Transverse colon (tissue), 4 donors: Measurements from ENCODE around the gene TNFSF10.
"Not testable (repeated sequence)": the region's sequence is repeated elsewhere in the genome, so short reads cannot be mapped to it uniquely, and the experiment has no call there.

Source experiments
- EP300 ChIP-seq: sonication (generic); formaldehyde crosslinking; IDR thresholded peaks from one replicate; pipeline ENCODE4 v1.6.1; 2017; ENCODE audit warnings: antibody characterized with exemption, low read depth
- POLR2A ChIP-seq: fragments of 450-650 bp; IDR thresholded peaks from one replicate; pipeline ENCODE4 v1.6.1; 2016; ENCODE audit warnings: antibody characterized with exemption, mild to moderate bottlenecking, moderate library complexity
- POLR2AphosphoS5 ChIP-seq, 3 donors: sonication (generic); formaldehyde crosslinking; IDR thresholded peaks; one replicate each; pipeline ENCODE4 v1.6.1; 2016; ENCODE audit warnings: antibody characterized with exemption in 3 of 3
- TF ChIP-seq, protein P1 (sequence below), 5 experiments: fragments of 200-600 bp in 3 of 5; fragments of 450-650 bp in 2 of 5; sonication (generic) in 3 of 5; IDR thresholded peaks; 1 replicate in 2 of 5; 2 replicates in 3 of 5; pipeline ENCODE4 v1.5.1; 2016 to 2017; ENCODE audit warnings: antibody characterized with exemption in 5 of 5, inconsistent platforms in 3 of 5, mild to moderate bottlenecking in 2 of 5, moderate library complexity in 1 of 5

DNA sequence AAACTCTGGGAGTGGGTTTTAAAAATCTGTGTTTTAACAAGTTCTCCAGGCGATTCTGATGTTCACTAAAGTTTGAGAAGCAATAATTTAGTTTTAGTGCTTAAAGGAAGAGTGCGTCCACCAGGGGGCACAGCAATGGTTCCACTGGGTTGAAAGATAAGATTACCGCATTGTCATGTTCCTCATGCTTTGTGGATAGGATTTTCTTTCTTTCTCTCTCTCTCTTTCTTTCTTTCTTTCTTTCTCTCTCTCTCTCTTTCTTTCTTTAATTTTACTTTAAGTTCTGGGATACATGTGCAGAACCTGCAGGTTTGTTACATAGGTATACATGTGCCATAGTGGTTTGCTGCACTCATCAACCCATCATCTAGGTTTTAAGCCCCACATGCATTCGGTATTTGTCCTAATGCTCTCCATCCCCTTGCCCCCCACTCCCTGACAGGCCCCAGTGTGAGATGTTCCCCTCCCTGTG lies 33.0 kb downstream of the TNFSF10 start:
- TF ChIP-seq, protein P1, sequence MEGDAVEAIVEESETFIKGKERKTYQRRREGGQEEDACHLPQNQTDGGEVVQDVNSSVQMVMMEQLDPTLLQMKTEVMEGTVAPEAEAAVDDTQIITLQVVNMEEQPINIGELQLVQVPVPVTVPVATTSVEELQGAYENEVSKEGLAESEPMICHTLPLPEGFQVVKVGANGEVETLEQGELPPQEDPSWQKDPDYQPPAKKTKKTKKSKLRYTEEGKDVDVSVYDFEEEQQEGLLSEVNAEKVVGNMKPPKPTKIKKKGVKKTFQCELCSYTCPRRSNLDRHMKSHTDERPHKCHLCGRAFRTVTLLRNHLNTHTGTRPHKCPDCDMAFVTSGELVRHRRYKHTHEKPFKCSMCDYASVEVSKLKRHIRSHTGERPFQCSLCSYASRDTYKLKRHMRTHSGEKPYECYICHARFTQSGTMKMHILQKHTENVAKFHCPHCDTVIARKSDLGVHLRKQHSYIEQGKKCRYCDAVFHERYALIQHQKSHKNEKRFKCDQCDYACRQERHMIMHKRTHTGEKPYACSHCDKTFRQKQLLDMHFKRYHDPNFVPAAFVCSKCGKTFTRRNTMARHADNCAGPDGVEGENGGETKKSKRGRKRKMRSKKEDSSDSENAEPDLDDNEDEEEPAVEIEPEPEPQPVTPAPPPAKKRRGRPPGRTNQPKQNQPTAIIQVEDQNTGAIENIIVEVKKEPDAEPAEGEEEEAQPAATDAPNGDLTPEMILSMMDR (IDR thresholded peaks at IDR 0.05), result peak; percentile 75 to 88 (median 79)
- not testable (repeated sequence) for TF ChIP-seq POLR2AphosphoS5 (IDR thresholded peaks at IDR 0.05); EP300; POLR2A
